Muscle of leg (tissue), 11 donors: ENCODE data around the gene GPX3. TPM values are rescaled to one million over a fixed set of nuclear protein-coding genes. Genes with fewer than 3 reads are reported as not detected.

ENCODE experiments used
- DNase-seq: peaks from one replicate; pipeline ENCODE4 v3.0.0; 2013
- H3K27ac ChIP-seq: one replicate; pipeline ENCODE4 v1.5.1; 2013; ENCODE audit warnings: mild to moderate bottlenecking, low read length, control low read depth
- H3K27me3 ChIP-seq: one replicate; pipeline ENCODE4 v1.6.1; 2013; ENCODE audit warnings: low read length; ENCODE audit not compliant: control insufficient read depth, insufficient read depth
- H3K36me3 ChIP-seq: one replicate; pipeline ENCODE4 v1.6.1; 2013; ENCODE audit warnings: low read length; ENCODE audit not compliant: control insufficient read depth, insufficient read depth
- H3K4me1 ChIP-seq: one replicate; pipeline ENCODE4 v1.6.1; 2013; ENCODE audit warnings: low read length; ENCODE audit not compliant: control insufficient read depth, insufficient read depth
- H3K4me3 ChIP-seq: one replicate; pipeline ENCODE4 v1.5.1; 2013; ENCODE audit warnings: low read length, control low read depth
- H3K9me3 ChIP-seq: replicated peaks from 2 replicates; pipeline ENCODE4 v1.6.1; 2013; ENCODE audit warnings: low read depth, low read length; ENCODE audit not compliant: control insufficient read depth
- WGBS: methylation state at CpG from one replicate; pipeline ENCODE4 v1.1.5; 2013; ENCODE audit warnings: missing lambda C conversion rate; ENCODE audit not compliant: insufficient coverage; 5-methylcytosine and 5-hydroxymethylcytosine counted together
- polyA plus RNA-seq, 8 donors: library from polyadenylated mRNA; unstranded; fragments of 120-200 nt; gene quantifications; one replicate each; pipeline versions ENCODE4 v1.2.1 to v1.2.3, GENCODE V29; 2013; ENCODE audit warnings: inconsistent platforms in 1 of 8, low replicate concordance in 1 of 8; ENCODE audit not compliant: insufficient read length in 8 of 8, insufficient read depth in 1 of 8
- total RNA-seq: library from RNA; stranded (reverse); fragments of 120-200 nt; gene quantifications from one replicate; pipeline ENCODE4 v1.2.4, GENCODE V29; 2013

GPX3 gene
- total and polyA plus RNA-seq, 9 donors, result 28.8 to 91.7 (median 41.5) TPM

DNA sequence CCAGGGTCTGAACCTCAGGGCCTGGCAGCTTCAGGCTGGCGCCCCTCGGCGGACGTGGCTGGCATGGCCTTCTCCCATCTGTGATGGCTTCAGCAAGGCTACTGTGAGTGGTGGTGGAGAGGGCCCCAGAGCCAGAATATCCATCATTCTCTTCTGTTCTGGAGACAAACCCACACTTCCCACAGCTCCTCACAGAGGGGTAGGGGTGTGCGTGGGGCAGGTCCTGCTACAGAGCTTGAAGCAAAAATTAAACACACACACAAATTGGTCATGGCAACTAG, 9.6 kb downstream of the GPX3 start:
- H3K27ac ChIP-seq, result peak overlapping the region; percentile 81
- no peaks in the 10 kb centered on the region for H3K9me3 ChIP-seq
- H3K4me3 ChIP-seq, result no peak overlapping the region
- no peak for DNase-seq
- no CpG with 5 or more reads among the region's 5 CpGs for WGBS
- peaks cover 18% of the 10 kb centered on the region for H3K4me1 ChIP-seq
- H3K27me3 ChIP-seq, result no peaks in the 10 kb centered on the region
- peaks cover 87% of the 10 kb centered on the region for H3K36me3 ChIP-seq

DNA sequence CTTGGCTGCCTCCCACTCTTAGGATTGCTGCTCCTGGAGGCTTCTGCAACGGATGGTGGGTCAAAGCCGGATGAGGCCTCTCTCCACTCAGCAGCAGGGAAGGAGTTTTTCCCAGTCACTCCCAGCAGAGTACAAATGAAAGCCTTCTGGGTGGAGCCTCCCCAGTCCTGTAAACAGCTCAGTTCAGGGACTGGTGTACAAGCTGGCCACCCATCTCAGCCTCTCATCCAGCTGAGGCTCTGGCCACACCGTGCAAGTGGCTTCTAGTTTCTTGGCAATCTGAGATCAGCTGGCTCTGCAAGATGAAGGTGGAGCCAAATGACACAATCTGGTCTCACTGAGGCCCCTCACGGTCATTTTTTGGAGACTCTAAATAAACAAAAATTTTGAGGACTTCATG, 10.0 kb downstream of the GPX3 start:
- Histone ChIP-seq H3K4me1 (peaks cover 18% of the 10 kb centered on the region), H3K4me3 (no peak overlapping the region), H3K27me3 (no peaks in the 10 kb centered on the region), H3K9me3 (no peaks in the 10 kb centered on the region), H3K27ac (peak overlapping the region; percentile 81), H3K36me3 (peaks cover 88% of the 10 kb centered on the region)
- peak; percentile 94 for DNase-seq
- 28% methylated on average over 4 of the region's 4 CpGs for WGBS

DNA sequence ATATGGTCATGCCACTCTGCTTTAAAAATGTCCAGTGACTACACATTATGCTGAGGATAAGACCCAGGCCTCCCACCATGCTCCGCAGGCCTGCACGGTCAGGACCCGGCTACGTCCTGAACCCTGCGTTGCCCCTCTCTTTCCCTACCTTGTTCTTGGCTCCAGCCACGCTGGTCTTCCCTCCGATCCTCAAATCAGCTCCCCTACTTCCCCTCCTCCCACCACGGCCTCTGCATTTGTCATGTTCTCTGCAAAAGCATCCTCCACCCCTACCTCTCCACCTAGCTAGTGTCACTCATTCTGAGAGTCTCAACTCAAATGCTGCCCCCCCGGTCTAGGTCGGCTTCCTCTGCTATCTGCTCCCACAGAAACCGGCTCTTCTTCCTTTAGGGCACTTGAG, 11.2 kb downstream of the GPX3 start:
- H3K27ac ChIP-seq, result no peak overlapping the region
- no peaks in the 10 kb centered on the region for H3K9me3 ChIP-seq
- H3K4me1 ChIP-seq, result peaks cover 18% of the 10 kb centered on the region
- H3K36me3 ChIP-seq, result peaks cover 94% of the 10 kb centered on the region
- 88% methylated on average over 8 of the region's 11 CpGs for WGBS
- no peaks in the 10 kb centered on the region for H3K27me3 ChIP-seq
- H3K4me3 ChIP-seq, result no peak overlapping the region
- no peak for DNase-seq

DNA sequence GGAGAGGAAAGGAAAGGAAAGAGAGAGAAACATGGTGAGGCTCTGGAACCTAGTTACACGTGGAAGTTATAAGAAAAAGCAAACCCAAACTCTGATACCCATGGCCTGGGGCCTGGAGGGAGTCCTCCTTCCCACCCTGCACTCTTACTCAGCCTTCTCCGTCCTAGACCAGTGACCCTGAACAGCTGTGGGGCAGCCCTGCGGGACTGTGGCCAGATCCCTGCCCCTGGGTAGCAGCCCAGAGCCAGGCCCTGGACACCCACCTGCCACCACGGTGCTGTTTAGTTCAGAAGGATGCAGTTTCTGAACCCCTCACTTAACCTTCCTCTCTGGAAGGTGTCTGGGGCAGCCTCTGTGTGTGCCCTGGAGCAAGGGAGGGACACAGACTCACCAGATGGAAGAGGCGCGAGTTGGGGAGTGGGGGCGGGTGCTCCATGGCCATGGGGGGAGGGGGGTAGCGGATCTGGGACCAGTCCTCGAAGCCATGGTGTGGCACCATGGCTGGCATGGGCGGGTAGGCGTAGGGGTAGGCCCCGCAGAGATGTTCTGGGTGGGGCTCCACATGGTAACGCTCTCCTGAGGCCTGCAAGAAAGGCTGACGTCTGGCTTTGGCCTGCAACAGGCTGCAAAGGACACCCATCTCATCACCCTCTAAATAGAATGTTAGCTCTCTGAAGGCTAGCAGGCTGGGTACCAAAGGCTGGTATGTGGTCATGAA, 13.0 kb downstream of the GPX3 start:
- Histone ChIP-seq H3K4me3 (no peak overlapping the region), H3K4me1 (peaks cover 32% of the 10 kb centered on the region), H3K36me3 (peaks cover 92% of the 10 kb centered on the region), H3K27me3 (no peaks in the 10 kb centered on the region), H3K9me3 (no peaks in the 10 kb centered on the region), H3K27ac (no peak overlapping the region)
- no peak for DNase-seq
- 98% methylated on average over 11 of the region's 14 CpGs for WGBS

DNA sequence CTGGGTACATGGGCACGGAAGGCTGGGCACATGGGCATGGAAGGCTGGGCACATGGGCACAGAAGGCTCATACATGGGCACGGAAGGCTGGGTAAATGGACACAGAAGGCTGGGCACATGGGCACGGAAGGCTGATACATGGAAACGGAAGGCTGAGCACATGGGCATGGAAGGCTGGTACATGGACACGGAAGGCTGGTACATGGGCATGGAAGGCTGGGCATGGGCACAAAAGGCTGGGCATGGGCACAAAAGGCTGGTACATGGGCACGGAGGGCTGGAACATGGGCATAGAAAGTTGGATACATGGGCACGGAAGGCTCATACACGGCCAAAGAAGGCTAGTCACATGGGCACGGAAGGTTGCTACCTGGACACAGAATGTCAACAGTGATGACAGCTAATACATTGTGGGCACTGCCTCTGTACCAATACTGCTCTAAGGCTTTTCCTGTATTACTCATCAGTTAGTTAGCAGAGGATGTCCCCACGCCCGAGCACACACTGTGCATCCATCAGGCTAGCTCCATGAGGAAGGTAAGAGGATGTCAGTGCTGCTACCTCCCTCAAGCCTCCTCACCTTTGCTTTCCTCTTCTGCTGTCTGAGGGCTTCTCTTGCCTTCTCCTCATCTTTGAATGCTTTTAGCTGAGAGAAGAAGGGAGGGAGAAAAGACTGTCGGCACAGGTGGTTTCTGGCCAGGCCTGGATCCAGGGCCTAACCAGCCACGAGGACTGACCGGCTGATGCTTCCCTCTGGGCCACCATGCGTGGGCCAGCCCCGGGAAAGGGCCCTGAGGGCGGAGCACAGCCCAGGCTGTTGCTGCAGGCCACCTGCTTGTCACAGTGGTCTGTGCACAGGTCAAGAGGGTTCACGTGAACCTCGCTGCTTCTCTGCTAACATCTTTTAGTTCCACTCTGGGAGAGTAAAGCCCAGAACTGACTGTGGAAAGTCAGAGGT, 14.3 kb downstream of the GPX3 start:
- Histone ChIP-seq H3K4me3 (no peak overlapping the region), H3K4me1 (peaks cover 39% of the 10 kb centered on the region), H3K36me3 (peaks cover 92% of the 10 kb centered on the region), H3K27me3 (no peaks in the 10 kb centered on the region), H3K9me3 (no peaks in the 10 kb centered on the region), H3K27ac (no peak overlapping the region)
- no peak for DNase-seq
- 89% methylated on average over 16 of the region's 19 CpGs for WGBS

DNA sequence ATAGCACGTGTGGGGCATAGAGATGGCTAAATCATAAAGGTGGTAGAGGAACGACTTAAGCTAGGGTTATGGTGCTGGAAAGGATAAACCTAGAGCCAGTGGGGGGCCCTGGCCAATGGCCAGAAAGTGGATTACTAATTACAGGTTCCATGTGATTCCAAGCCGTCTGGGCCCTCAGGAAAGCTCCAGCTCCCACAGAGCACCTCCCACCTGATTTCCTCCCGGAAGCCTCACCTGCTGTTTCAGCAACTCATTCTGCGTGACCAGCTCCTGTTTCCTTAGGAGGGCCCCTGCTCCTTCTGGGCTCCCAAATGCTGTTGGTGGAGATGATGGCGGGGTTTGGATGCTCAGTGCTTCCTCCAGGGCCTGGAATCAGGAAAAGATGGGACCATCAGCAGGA, 16.2 kb downstream of the GPX3 start:
- Histone ChIP-seq H3K4me1 (peaks cover 32% of the 10 kb centered on the region), H3K36me3 (peaks cover 94% of the 10 kb centered on the region), H3K9me3 (no peaks in the 10 kb centered on the region), H3K27ac (no peak overlapping the region), H3K4me3 (no peak overlapping the region), H3K27me3 (no peaks in the 10 kb centered on the region)
- WGBS, result 80% methylated on average over 3 of the region's 6 CpGs
- DNase-seq, result no peak

DNA sequence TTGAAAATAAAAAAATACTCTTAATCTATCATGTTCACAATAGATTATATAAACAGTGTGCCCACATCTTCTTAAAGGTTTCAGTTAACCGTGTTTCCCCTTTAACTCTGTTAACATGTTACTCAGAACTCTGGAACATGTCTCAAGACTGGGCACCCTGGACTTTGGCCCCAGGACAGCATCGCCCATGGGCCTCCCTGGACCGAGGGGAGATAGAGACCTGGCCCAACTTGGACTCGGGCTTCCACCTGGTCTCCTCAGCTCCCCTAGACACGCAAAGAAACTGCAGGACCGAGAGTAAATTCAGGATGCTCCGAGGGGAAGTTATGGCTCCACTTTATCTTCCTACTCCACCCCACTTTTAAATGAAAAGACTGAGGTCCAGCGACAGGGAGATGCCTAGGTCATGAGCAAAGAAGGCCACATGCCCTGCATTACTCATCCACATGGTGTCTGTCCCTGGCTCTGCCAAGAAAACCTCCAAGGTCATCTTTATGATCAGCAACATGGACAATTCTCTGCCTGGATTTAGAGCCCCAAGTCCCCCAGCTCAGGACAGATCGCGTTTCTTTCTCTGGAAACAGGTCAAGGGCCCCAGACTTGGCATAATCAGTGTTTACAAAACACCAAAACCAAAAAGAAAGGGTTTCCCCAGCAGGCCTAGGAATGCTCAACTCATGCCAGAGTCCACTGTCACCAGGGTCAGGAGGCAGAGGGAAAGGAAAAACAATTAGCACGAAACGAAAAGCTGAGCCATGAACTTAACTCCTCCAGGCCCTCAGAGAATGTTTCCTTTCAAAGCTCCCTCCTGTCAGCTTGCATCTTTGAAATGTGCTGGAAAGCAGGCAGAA, 17.4 kb downstream of the GPX3 start:
- H3K27ac ChIP-seq, result peak overlapping the region; percentile 82
- H3K36me3 ChIP-seq, result peaks cover 92% of the 10 kb centered on the region
- H3K9me3 ChIP-seq, result no peaks in the 10 kb centered on the region
- WGBS, result 24% methylated on average over 4 of the region's 12 CpGs
- no peaks in the 10 kb centered on the region for H3K27me3 ChIP-seq
- H3K4me3 ChIP-seq, result no peak overlapping the region
- peaks cover 34% of the 10 kb centered on the region for H3K4me1 ChIP-seq
- DNase-seq, result peak; percentile 87

DNA sequence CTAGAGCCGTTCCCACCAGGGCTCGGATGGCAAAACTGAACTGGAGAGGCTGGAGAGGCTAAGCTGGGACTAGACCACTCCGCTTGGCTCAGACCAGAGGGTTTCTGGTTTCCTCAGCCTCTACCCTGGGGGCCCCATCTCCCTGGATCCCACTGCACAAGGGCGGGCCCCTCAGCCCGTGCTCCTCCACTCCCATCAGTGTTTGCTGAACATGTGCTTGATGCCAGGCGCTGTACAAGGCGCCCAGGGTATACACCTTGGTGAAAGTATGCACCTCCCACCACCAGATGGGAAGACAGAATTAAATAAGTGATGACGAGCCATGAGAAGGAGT, 18.0 kb downstream of the GPX3 start:
- Histone ChIP-seq H3K4me3 (no peak overlapping the region), H3K27me3 (no peaks in the 10 kb centered on the region), H3K36me3 (peaks cover 93% of the 10 kb centered on the region), H3K9me3 (no peaks in the 10 kb centered on the region), H3K4me1 (peaks cover 34% of the 10 kb centered on the region), H3K27ac (peak overlapping the region; percentile 82)
- 7% methylated on average over 3 of the region's 8 CpGs for WGBS
- no peak for DNase-seq

DNA sequence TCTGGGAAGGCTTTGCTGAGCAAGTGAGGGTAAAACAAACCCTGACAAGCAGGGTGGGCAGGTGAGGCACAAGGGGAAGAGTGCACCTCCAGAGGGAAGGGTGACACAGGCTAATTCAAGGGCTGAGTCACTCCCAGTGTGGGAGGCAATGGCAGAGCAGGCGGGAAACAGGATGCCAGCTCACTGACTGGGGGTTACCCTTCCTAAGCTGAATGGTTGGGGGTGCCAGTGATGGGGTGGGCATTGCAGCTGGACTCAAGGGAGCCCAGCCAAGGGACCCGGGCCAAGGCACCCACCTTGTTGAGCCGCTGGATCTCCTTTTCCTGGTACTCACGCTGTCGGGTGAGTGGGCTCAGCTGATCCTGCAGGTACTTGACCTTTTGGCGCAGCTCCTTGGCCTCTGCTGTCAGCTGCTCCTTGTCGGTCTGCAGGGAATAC, 18.4 kb downstream of the GPX3 start:
- DNase-seq, result no peak
- Histone ChIP-seq H3K27ac (peak overlapping the region; percentile 82), H3K4me3 (no peak overlapping the region), H3K4me1 (peaks cover 34% of the 10 kb centered on the region), H3K27me3 (no peaks in the 10 kb centered on the region), H3K9me3 (no peaks in the 10 kb centered on the region), H3K36me3 (peaks cover 90% of the 10 kb centered on the region)
- 88% methylated on average over 6 of the region's 7 CpGs for WGBS

DNA sequence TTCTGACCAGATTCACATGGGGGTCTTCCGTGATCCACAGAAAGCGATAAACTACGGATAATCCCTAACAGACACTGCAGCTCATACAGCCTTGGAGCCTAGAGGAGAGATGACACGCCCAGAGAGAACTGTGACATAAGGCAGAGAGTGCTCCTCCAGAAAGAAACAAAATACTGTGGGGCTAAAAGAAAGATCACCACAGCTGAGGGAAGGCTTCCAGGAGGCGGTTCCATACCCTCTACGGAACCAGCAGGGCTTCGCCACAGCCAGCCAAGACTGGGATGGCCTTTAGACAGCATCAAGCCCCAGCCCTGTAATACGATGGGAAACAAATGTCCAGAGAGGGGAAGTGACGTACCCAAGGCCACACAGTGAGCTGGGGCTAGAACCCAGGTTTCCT, 19.3 kb downstream of the GPX3 start:
- DNase-seq, result no peak
- Histone ChIP-seq H3K4me1 (peaks cover 34% of the 10 kb centered on the region), H3K36me3 (peaks cover 84% of the 10 kb centered on the region), H3K4me3 (no peak overlapping the region), H3K27ac (no peak overlapping the region), H3K27me3 (no peaks in the 10 kb centered on the region), H3K9me3 (no peaks in the 10 kb centered on the region)
- 53% methylated on average over 3 of the region's 9 CpGs for WGBS
